Measurements from ENCODE around the gene PLAGL1. TPM values are rescaled to one million over a fixed set of nuclear protein-coding genes. Genes with fewer than 3 reads are reported as not detected.

Gene PLAGL1
- total RNA-seq, 4 donors from 2014 or later: 11.8 to 17.9 (median 16.0) TPM

DNA sequence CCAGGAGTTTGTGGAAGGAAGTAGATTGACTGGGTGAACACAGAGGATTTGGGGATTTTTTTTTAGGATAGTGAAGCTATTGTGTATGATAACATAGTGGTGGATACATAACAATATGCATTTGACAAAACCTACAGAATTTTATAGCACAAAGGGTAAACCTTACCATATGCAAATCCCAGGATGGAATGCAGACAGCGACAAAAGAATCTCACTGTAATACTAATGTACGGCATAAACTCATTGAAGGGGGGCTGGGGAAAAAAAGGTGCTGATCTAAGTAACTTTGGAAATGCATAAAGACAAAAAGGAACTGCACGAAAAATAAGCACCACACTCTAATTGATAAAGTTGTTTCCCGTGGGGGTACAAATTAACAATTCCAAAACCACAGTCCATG lies 15.2 kb upstream of the PLAGL1 start:
- Histone ChIP-seq H3K4me3 (no peak overlapping the region), H3K36me3 (no peaks in the 10 kb centered on the region), H3K27me3 (no peaks in the 10 kb centered on the region), H3K4me1 (no peaks in the 10 kb centered on the region), H3K9me3 (no peaks in the 10 kb centered on the region), H3K27ac (replicated peaks in 1 of 4) (no peak overlapping the region)
- DNase-seq (ENCODE audit: extremely low spot score): no peak
- WGBS: 87% methylated on average over 4 of the region's 4 CpGs
- intact Hi-C loops (cut with DNase I): no loop called here
- TF ChIP-seq EP300 (IDR thresholded peaks at IDR 0.05) (no peak), CTCF (IDR thresholded peaks at IDR 0.05) (no peak), POLR2AphosphoS5 (IDR thresholded peaks at IDR 0.05) (no peak), POLR2A (IDR thresholded peaks at IDR 0.05; ENCODE audit: low read depth) (no peak)

DNA sequence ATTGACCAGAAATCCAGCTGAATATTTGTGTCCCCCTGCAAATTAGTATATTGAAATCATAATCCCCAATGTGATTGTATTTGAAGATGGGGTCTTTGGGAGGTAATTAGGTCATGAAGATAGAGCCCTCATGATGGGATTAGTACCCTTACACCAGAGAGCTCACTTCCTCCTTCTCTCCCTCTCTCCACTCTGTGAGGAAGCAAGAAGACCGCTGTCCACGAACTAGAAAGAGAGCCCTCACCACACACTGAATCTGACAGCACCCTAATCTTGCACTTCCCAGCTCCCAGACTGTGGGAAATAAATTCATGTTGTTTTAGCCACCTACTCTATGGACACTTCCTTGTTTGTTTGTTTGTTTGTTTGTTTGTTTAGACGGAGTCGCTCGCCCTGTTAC lies 11.9 kb upstream of the PLAGL1 start:
- Histone ChIP-seq H3K27ac (replicated peaks in 1 of 4) (no peak overlapping the region), H3K9me3 (no peaks in the 10 kb centered on the region), H3K4me1 (no peaks in the 10 kb centered on the region), H3K36me3 (no peaks in the 10 kb centered on the region), H3K27me3 (no peaks in the 10 kb centered on the region), H3K4me3 (no peak overlapping the region)
- 76% methylated on average over 5 of the region's 5 CpGs for WGBS
- no peak for TF ChIP-seq CTCF (IDR thresholded peaks at IDR 0.05)
- no peak for TF ChIP-seq EP300 (IDR thresholded peaks at IDR 0.05)
- no peak for TF ChIP-seq POLR2AphosphoS5 (IDR thresholded peaks at IDR 0.05)
- TF ChIP-seq POLR2A (IDR thresholded peaks at IDR 0.05; ENCODE audit: low read depth): no peak
- intact Hi-C loops (cut with DNase I): no loop called here
- no peak for DNase-seq (ENCODE audit: extremely low spot score)

- H3K9me3 ChIP-seq: no peaks in the 10 kb centered on the region
- TF ChIP-seq POLR2A (IDR thresholded peaks at IDR 0.05; ENCODE audit: low read depth) (no peak), CTCF (IDR thresholded peaks at IDR 0.05) (no peak), POLR2AphosphoS5 (IDR thresholded peaks at IDR 0.05) (no peak), EP300 (IDR thresholded peaks at IDR 0.05) (no peak)
- intact Hi-C loops (cut with DNase I): no loop called here
- DNase-seq (ENCODE audit: extremely low spot score): no peak
- peaks cover 0 to 3% (median 1%) of the 10 kb centered on the region in 4 donors for H3K4me1 ChIP-seq
- no peaks in the 10 kb centered on the region for H3K36me3 ChIP-seq
- H3K27ac ChIP-seq (replicated peaks in 1 of 4): no peak overlapping the region
- WGBS: 89% methylated on average over 5 of the region's 5 CpGs
- H3K27me3 ChIP-seq: peaks cover 0 to 4% (median 0%) of the 10 kb centered on the region in 4 donors
- H3K4me3 ChIP-seq: no peak overlapping the region
Observed at GRCh38 chr6:144017166-144018094, 9.4 kb upstream of the PLAGL1 start.

GRCh38 chr6:144013486-144013909 lies 5.4 kb upstream of the PLAGL1 start:
- TF ChIP-seq POLR2AphosphoS5 (IDR thresholded peaks at IDR 0.05) (peak in 1 of 2 donors; percentile 15), EP300 (IDR thresholded peaks at IDR 0.05) (no peak), CTCF (IDR thresholded peaks at IDR 0.05) (peak; percentile 82 to 94 (median 91)), POLR2A (IDR thresholded peaks at IDR 0.05; ENCODE audit: low read depth) (no peak)
- Histone ChIP-seq H3K27me3 (peaks cover 0 to 4% (median 0%) of the 10 kb centered on the region in 4 donors), H3K9me3 (no peaks in the 10 kb centered on the region), H3K36me3 (no peaks in the 10 kb centered on the region), H3K4me3 (no peak overlapping the region), H3K27ac (replicated peaks in 1 of 4) (no peak overlapping the region), H3K4me1 (peaks cover 0 to 4% (median 2%) of the 10 kb centered on the region in 4 donors)
- intact Hi-C loops (cut with DNase I): loop anchor here (1.0 to 5.0 kb wide), 2 partner anchors 166 to 438 kb away; no protein-coding TSS in a partner anchor
- no peak for DNase-seq (ENCODE audit: extremely low spot score)
- WGBS: 18% methylated on average over 8 of the region's 8 CpGs

Measured in esophagus muscularis mucosa (tissue), 4 donors.